Activated CD4-positive, CD25-positive, alpha-beta regulatory T cell treated with anti-CD3 and anti-CD28 coated beads, Interleukin-2, amount 50 U/mL, for 16 hours (primary cell): ENCODE data around the gene CPNE6.

Source experiments
- DNase-seq: peaks from one replicate; pipeline ENCODE4 v3.0.0-alpha.2; 2020; ENCODE audit warnings: low read depth, low spot score

CPNE6 gene

GRCh38 chr14:24069411-24069735 is 2.0 kb upstream of the CPNE6 start:
- DNase-seq: no peak

- no peak for DNase-seq
Observed at GRCh38 chr14:24070285-24071143, 848 bp upstream of the CPNE6 start.

GRCh38 chr14:24071836-24072430 is 571 bp downstream of the CPNE6 start:
- no peak for DNase-seq

GRCh38 chr14:24072436-24072835 is 1.1 kb downstream of the CPNE6 start:
- no peak for DNase-seq

- DNase-seq: no peak
Observed at GRCh38 chr14:24072881-24073877, 1.8 kb downstream of the CPNE6 start.

GRCh38 chr14:24074625-24075484 is 3.5 kb downstream of the CPNE6 start:
- no peak for DNase-seq

- DNase-seq: no peak
Observed at GRCh38 chr14:24075485-24076301, 4.3 kb downstream of the CPNE6 start.

GRCh38 chr14:24076302-24076601 is 4.9 kb downstream of the CPNE6 start:
- no peak for DNase-seq

- no peak for DNase-seq
Observed at GRCh38 chr14:24077086-24077485, 5.7 kb downstream of the CPNE6 start.

- DNase-seq: no peak
Observed at GRCh38 chr14:24078146-24078545, 6.8 kb downstream of the CPNE6 start.

- DNase-seq: no peak
Observed at GRCh38 chr14:24079491-24080141, 8.3 kb downstream of the CPNE6 start.

- DNase-seq: no peak
Observed at GRCh38 chr14:24080142-24080530, 8.8 kb downstream of the CPNE6 start.

GRCh38 chr14:24080888-24081738 is 9.8 kb downstream of the CPNE6 start:
- peak; percentile 30 for DNase-seq

- DNase-seq: no peak
Observed at GRCh38 chr14:24081739-24082211, 10.4 kb downstream of the CPNE6 start.

GRCh38 chr14:24082411-24083080 is 11.2 kb downstream of the CPNE6 start:
- DNase-seq: no peak

GRCh38 chr14:24083462-24083861 is 12.1 kb downstream of the CPNE6 start:
- no peak for DNase-seq

GRCh38 chr14:24084440-24084839 is 13.1 kb downstream of the CPNE6 start:
- DNase-seq: no peak

GRCh38 chr14:24085215-24085614 is 13.9 kb downstream of the CPNE6 start:
- DNase-seq: no peak
